ENCODE results near the gene IGF2BP3.
"Not testable (repeated sequence)": the region's sequence is repeated elsewhere in the genome, so short reads cannot be mapped to it uniquely, and the experiment has no call there.

The IGF2BP3 gene

GRCh38 chr7:23470330-23471105 is at the start of gene IGF2BP3:
Gene IGF2BP3 (minus strand): TSS chr7:23470491. CDS start chr7:23470110, 381 bp downstream.
- DNase-seq (ENCODE audit: low spot score), result no peak

GRCh38 chr7:23514755-23515154 is 44.5 kb upstream of the IGF2BP3 start:
- no peak for DNase-seq (ENCODE audit: low spot score)

GRCh38 chr7:23513746-23514145 is 43.5 kb upstream of the IGF2BP3 start:
- not testable (repeated sequence) for DNase-seq (ENCODE audit: low spot score)

- DNase-seq (ENCODE audit: low spot score), result no peak
These were observed 23.7 kb upstream of the IGF2BP3 start for GRCh38 chr7:23494009-23494408.

GRCh38 chr7:23491502-23491901 is 21.2 kb upstream of the IGF2BP3 start:
- no peak for DNase-seq (ENCODE audit: low spot score)

- no peak for DNase-seq (ENCODE audit: low spot score)
These were observed 20.3 kb upstream of the IGF2BP3 start for GRCh38 chr7:23490357-23491135.

GRCh38 chr7:23488714-23489113 is 18.4 kb upstream of the IGF2BP3 start:
- not testable (repeated sequence) for DNase-seq (ENCODE audit: low spot score)

GRCh38 chr7:23487670-23488069 is 17.4 kb upstream of the IGF2BP3 start:
- DNase-seq (ENCODE audit: low spot score), result no peak

GRCh38 chr7:23486002-23486773 is 15.9 kb upstream of the IGF2BP3 start:
- no peak for DNase-seq (ENCODE audit: low spot score)

- DNase-seq (ENCODE audit: low spot score), result no peak
These were observed 12.4 kb upstream of the IGF2BP3 start for GRCh38 chr7:23482686-23483085.

- no peak for DNase-seq (ENCODE audit: low spot score)
These were observed 7.9 kb upstream of the IGF2BP3 start for GRCh38 chr7:23477962-23478866.

- DNase-seq (ENCODE audit: low spot score), result no peak
These were observed 6.8 kb upstream of the IGF2BP3 start for GRCh38 chr7:23477157-23477499.

GRCh38 chr7:23476286-23477156 is 6.2 kb upstream of the IGF2BP3 start:
- no peak for DNase-seq (ENCODE audit: low spot score)

GRCh38 chr7:23475576-23475839 is 5.2 kb upstream of the IGF2BP3 start:
- no peak for DNase-seq (ENCODE audit: low spot score)

GRCh38 chr7:23474829-23475575 is 4.7 kb upstream of the IGF2BP3 start:
- DNase-seq (ENCODE audit: low spot score), result no peak

- peak; percentile 73 for DNase-seq (ENCODE audit: low spot score)
These were observed 4.0 kb upstream of the IGF2BP3 start for GRCh38 chr7:23474094-23474828.

GRCh38 chr7:23473844-23474093 is 3.5 kb upstream of the IGF2BP3 start:
- DNase-seq (ENCODE audit: low spot score), result no peak

GRCh38 chr7:23472956-23473843 is 2.9 kb upstream of the IGF2BP3 start:
- no peak for DNase-seq (ENCODE audit: low spot score)

- DNase-seq (ENCODE audit: low spot score), result no peak
These were observed 2.3 kb upstream of the IGF2BP3 start for GRCh38 chr7:23472556-23472955.
